WERI-Rb-1 (cell line): Measurements from ENCODE around the gene ARMC2.
"Not testable (repeated sequence)": the region's sequence is repeated elsewhere in the genome, so short reads cannot be mapped to it uniquely, and the experiment has no call there.

Experiments
- DNase-seq: peaks from one replicate; pipeline ENCODE4 v3.0.0-alpha.2; 2020
- H3K27ac ChIP-seq: fragments of 250-450 bp; sonication (Bioruptor Pico); 2 replicates; pipeline ENCODE4 v1.5.1; 2020; ENCODE audit warnings: mild to moderate bottlenecking, moderate library complexity
- H3K27me3 ChIP-seq: fragments of 250-450 bp; sonication (Bioruptor Pico); 2 replicates; pipeline ENCODE4 v1.5.1; 2021; ENCODE audit warnings: mild to moderate bottlenecking, low read depth, moderate library complexity; ENCODE audit not compliant: insufficient read depth, severe bottlenecking
- H3K36me3 ChIP-seq: fragments of 250-450 bp; sonication (Bioruptor Pico); 2 replicates; pipeline ENCODE4 v1.5.1; 2020; ENCODE audit warnings: mild to moderate bottlenecking, moderate library complexity
- H3K4me3 ChIP-seq: 2 replicates; pipeline ENCODE4 v1.5.1; 2011; ENCODE audit warnings: low read depth, mild to moderate bottlenecking, control low read depth, low read length
- H3K9me3 ChIP-seq: fragments of 250-450 bp; sonication (Bioruptor Pico); 2 replicates; pipeline ENCODE4 v1.5.1; 2021; ENCODE audit warnings: mild to moderate bottlenecking, moderate library complexity; ENCODE audit not compliant: severe bottlenecking
- CTCF ChIP-seq: IDR thresholded peaks from 2 replicates; pipeline ENCODE4 v1.5.1; 2011; ENCODE audit warnings: low read depth, mild to moderate bottlenecking, control low read depth, inconsistent platforms, low read length

Gene ARMC2

GRCh38 chr6:108966251-108966650 is 118.0 kb downstream of the ARMC2 start:
- H3K27me3 ChIP-seq: no peaks in the 10 kb centered on the region
- H3K27ac ChIP-seq: no peak overlapping the region
- no peak overlapping the region for H3K4me3 ChIP-seq
- H3K9me3 ChIP-seq: no peaks in the 10 kb centered on the region
- no peak for TF ChIP-seq CTCF
- H3K36me3 ChIP-seq: no peaks in the 10 kb centered on the region
- DNase-seq: no peak

- Histone ChIP-seq H3K9me3 (no peaks in the 10 kb centered on the region), H3K27me3 (no peaks in the 10 kb centered on the region), H3K27ac (no peak overlapping the region), H3K4me3 (no peak overlapping the region), H3K36me3 (no peaks in the 10 kb centered on the region)
- peak; percentile 17 for DNase-seq
- no peak for TF ChIP-seq CTCF
Measured at GRCh38 chr6:108966855-108967755, 118.9 kb downstream of the ARMC2 start.

GRCh38 chr6:108968325-108969316 is 120.4 kb downstream of the ARMC2 start:
- Histone ChIP-seq H3K9me3 (no peaks in the 10 kb centered on the region), H3K36me3 (no peaks in the 10 kb centered on the region), H3K27me3 (no peaks in the 10 kb centered on the region), H3K27ac (no peak overlapping the region), H3K4me3 (no peak overlapping the region)
- no peak for DNase-seq
- 0 out of 2 replicates have a peak, but pooled peaks have one; percentile 5 for TF ChIP-seq CTCF

GRCh38 chr6:108969776-108970175 is 121.6 kb downstream of the ARMC2 start:
- H3K9me3 ChIP-seq: no peaks in the 10 kb centered on the region
- DNase-seq: no peak

GRCh38 chr6:108974201-108974600 is 126.0 kb downstream of the ARMC2 start:
- Histone ChIP-seq H3K27ac (no peak overlapping the region), H3K4me3 (no peak overlapping the region), H3K27me3 (no peaks in the 10 kb centered on the region), H3K36me3 (no peaks in the 10 kb centered on the region), H3K9me3 (no peaks in the 10 kb centered on the region)
- no peak for DNase-seq
- no peak for TF ChIP-seq CTCF

More at GRCh38 chr6:108969776-108970175, 121.6 kb downstream of the ARMC2 start:
- Histone ChIP-seq H3K4me3 (no peak overlapping the region), H3K27me3 (no peaks in the 10 kb centered on the region), H3K27ac (no peak overlapping the region), H3K36me3 (no peaks in the 10 kb centered on the region)
- TF ChIP-seq CTCF: no peak

GRCh38 chr6:108978638-108979037 is 130.4 kb downstream of the ARMC2 start:
- H3K27ac ChIP-seq, H3K4me3 ChIP-seq, H3K36me3 ChIP-seq, H3K9me3 ChIP-seq, H3K27me3 ChIP-seq, DNase-seq: not testable (repeated sequence)
